GM12891 (cell line): ENCODE results near the gene EPS8.

Experiments used
- POLR2A ChIP-seq: IDR thresholded peaks from 2 replicates; pipeline ENCODE4 v1.6.1; 2011; ENCODE audit warnings: low read depth, low read length, control low read depth
- POLR2AphosphoS5 ChIP-seq: IDR thresholded peaks from 2 replicates; pipeline ENCODE4 v1.6.1; 2011; ENCODE audit warnings: low read depth, low read length, control low read depth
- POU2F2 ChIP-seq: IDR thresholded peaks from 2 replicates; pipeline ENCODE4 v1.6.1; 2011; ENCODE audit warnings: low read depth, mild to moderate bottlenecking, control low read depth, low read length, moderate library complexity
- SPI1 ChIP-seq: IDR thresholded peaks from 2 replicates; pipeline ENCODE4 v1.6.1; 2011; ENCODE audit warnings: low read depth, low read length, control low read depth
- TAF1 ChIP-seq: IDR thresholded peaks from 2 replicates; pipeline ENCODE4 v1.6.1; 2011; ENCODE audit warnings: low read depth, low read length, control low read depth

- TF ChIP-seq POLR2AphosphoS5 (no peak), TAF1 (no peak), POLR2A (no peak), SPI1 (no peak), POU2F2 (no peak)
Observed at GRCh38 chr12:15689751-15690191, 99.4 kb downstream of the EPS8 start.
